Smooth muscle cell (in vitro differentiated cells): Measurements from ENCODE around the gene LETMD1. TPM values are rescaled to one million over a fixed set of nuclear protein-coding genes. Genes with fewer than 3 reads are reported as not detected.

Source experiments
- DNase-seq: peaks from one replicate; lab custom pipeline; 2025; ENCODE audit not compliant: unreplicated experiment; lab: John Stamatoyannopoulos, UW
- H2AFZ ChIP-seq: fragments of 200-600 bp; sonication (generic); 2 replicates; pipeline ENCODE4 v1.6.0; 2016; ENCODE audit warnings: antibody characterized with exemption, low read depth, mild to moderate bottlenecking
- H3F3A ChIP-seq: fragments of 200-600 bp; sonication (generic); 2 replicates; pipeline ENCODE4 v1.6.0; 2017; ENCODE audit warnings: antibody characterized with exemption, low read depth
- H3K27ac ChIP-seq: fragments of 200-600 bp; sonication (generic); 2 replicates; pipeline ENCODE4 v1.5.1; 2016; ENCODE audit warnings: low read depth, mild to moderate bottlenecking
- H3K27me3 ChIP-seq: fragments of 200-600 bp; sonication (generic); 2 replicates; pipeline ENCODE4 v1.6.1; 2016; ENCODE audit warnings: low read depth, mild to moderate bottlenecking
- H3K36me3 ChIP-seq: fragments of 200-600 bp; sonication (generic); 2 replicates; pipeline ENCODE4 v1.5.1; 2016; ENCODE audit warnings: low read depth
- H3K4me1 ChIP-seq: fragments of 200-600 bp; sonication (generic); 2 replicates; pipeline ENCODE4 v1.5.1; 2016; ENCODE audit warnings: low read depth
- H3K4me2 ChIP-seq: fragments of 200-600 bp; sonication (generic); 2 replicates; pipeline ENCODE4 v1.6.0; 2016; ENCODE audit warnings: mild to moderate bottlenecking
- H3K4me3 ChIP-seq: fragments of 200-600 bp; sonication (generic); 2 replicates; pipeline ENCODE4 v1.5.1; 2016; ENCODE audit warnings: mild to moderate bottlenecking
- H3K79me2 ChIP-seq: fragments of 200-600 bp; sonication (generic); 2 replicates; pipeline ENCODE4 v1.6.0; 2016; ENCODE audit warnings: low read depth, mild to moderate bottlenecking
- H3K9ac ChIP-seq: fragments of 200-600 bp; sonication (generic); 2 replicates; pipeline ENCODE4 v1.6.0; 2016; ENCODE audit warnings: low read depth
- H3K9me3 ChIP-seq: fragments of 200-600 bp; sonication (generic); replicated peaks from 2 replicates; pipeline ENCODE4 v1.5.1; 2016; ENCODE audit warnings: low read depth
- H4K20me1 ChIP-seq: fragments of 200-600 bp; sonication (generic); 2 replicates; pipeline ENCODE4 v1.6.0; 2016; ENCODE audit warnings: low read depth
- WGBS: methylation state at CpG from one replicate; pipeline ENCODE4 v1.1.7; 2016; ENCODE audit warnings: low lambda C conversion rate; 5-methylcytosine and 5-hydroxymethylcytosine counted together
- polyA plus RNA-seq: library from polyadenylated mRNA; unstranded; fragments of >200 nt; fragmentation: Nextera tagmentation; extraction: Ambion mirVana; gene quantifications from 2 replicates; pipeline ENCODE4 v1.2.1, GENCODE V29; 2016
- small RNA-seq: library from RNA; depleted of rRNA; stranded (forward); fragments of <200 nt; gene quantifications from one replicate; pipeline ENCODE3, GENCODE V24; 2014
- total RNA-seq: library from RNA; depleted of rRNA; stranded (reverse); fragments of >200 nt; gene quantifications from 2 replicates; pipeline ENCODE4 v1.2.3, GENCODE V29; 2014
- TF ChIP-seq, protein P1 (sequence below): fragments of 200-600 bp; sonication (generic); IDR thresholded peaks from 2 replicates; pipeline ENCODE4 v1.5.1; 2017; ENCODE audit warnings: borderline replicate concordance, mild to moderate bottlenecking, antibody characterized with exemption; ENCODE audit not compliant: insufficient read depth, poor library complexity, severe bottlenecking

LETMD1 gene
- total and polyA plus RNA-seq, 2 experiments from 2014 or later = 8.9 to 32.9 TPM

DNA sequence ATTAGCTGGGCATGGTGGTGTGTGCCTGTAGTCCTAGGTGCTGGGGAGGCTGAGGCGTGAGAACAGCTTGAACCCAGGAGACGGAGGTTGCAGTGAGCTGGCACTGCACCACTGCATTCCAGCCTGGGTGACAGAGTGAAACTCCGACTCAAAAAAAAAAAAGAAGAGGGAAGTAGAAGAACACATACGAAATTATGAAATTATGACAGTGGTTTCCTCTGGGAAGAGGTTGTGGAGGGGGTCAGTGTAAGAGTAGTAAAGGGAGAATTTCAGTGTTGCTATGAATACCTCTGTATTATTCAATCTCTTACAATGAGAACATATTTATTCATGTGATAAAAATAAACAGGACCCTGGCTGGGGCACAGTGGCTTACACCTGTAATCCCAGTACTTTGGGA, 60.0 kb downstream of the LETMD1 start:
- Histone ChIP-seq H3K4me3 (no peak overlapping the region), H3K27me3 (no peaks in the 10 kb centered on the region), H3K4me2 (no peak overlapping the region), H3K9ac (no peak overlapping the region), H3F3A (no peaks in the 10 kb centered on the region), H4K20me1 (no peaks in the 10 kb centered on the region), H3K27ac (no peak overlapping the region), H3K79me2 (no peaks in the 10 kb centered on the region), H3K9me3 (no peaks in the 10 kb centered on the region), H3K4me1 (no peaks in the 10 kb centered on the region), H2AFZ (no peak overlapping the region), H3K36me3 (peaks cover 34% of the 10 kb centered on the region)
- DNase-seq = no peak
- TF ChIP-seq, protein P1, sequence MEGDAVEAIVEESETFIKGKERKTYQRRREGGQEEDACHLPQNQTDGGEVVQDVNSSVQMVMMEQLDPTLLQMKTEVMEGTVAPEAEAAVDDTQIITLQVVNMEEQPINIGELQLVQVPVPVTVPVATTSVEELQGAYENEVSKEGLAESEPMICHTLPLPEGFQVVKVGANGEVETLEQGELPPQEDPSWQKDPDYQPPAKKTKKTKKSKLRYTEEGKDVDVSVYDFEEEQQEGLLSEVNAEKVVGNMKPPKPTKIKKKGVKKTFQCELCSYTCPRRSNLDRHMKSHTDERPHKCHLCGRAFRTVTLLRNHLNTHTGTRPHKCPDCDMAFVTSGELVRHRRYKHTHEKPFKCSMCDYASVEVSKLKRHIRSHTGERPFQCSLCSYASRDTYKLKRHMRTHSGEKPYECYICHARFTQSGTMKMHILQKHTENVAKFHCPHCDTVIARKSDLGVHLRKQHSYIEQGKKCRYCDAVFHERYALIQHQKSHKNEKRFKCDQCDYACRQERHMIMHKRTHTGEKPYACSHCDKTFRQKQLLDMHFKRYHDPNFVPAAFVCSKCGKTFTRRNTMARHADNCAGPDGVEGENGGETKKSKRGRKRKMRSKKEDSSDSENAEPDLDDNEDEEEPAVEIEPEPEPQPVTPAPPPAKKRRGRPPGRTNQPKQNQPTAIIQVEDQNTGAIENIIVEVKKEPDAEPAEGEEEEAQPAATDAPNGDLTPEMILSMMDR = no peak
- 98% methylated on average over 4 of the region's 4 CpGs for WGBS

Small RNA genes within 50 kb of the gene (small RNA-seq; reads per million reads assigned to genes)
- gene RNU6-1273P = not detected
- not detected for gene RNU6-87P

Other genes with a start within 250 kb of the LETMD1 start
- gene TMPRSS12, start 205.4 kb upstream of the LETMD1 start, total RNA-seq = not detected in 2 replicates
- gene TMPRSS12, start 205.4 kb upstream of the LETMD1 start, polyA plus RNA-seq = not detected in 2 replicates
- gene HIGD1C, start 95.8 kb upstream of the LETMD1 start, total RNA-seq = not detected in 2 replicates
- not detected in 2 replicates for gene HIGD1C, start 95.8 kb upstream of the LETMD1 start, polyA plus RNA-seq
- gene SLC11A2, start 21.9 kb upstream of the LETMD1 start, total RNA-seq = 31.3 and 52.9 TPM in 2 replicates
- 22.9 and 26.5 TPM in 2 replicates for gene SLC11A2, start 21.9 kb upstream of the LETMD1 start, polyA plus RNA-seq
- 33.8 and 37.2 TPM in 2 replicates for gene CSRNP2, start 35.3 kb downstream of the LETMD1 start, total RNA-seq
- 26.3 and 27.2 TPM in 2 replicates for gene CSRNP2, start 35.3 kb downstream of the LETMD1 start, polyA plus RNA-seq
- gene TFCP2, start 124.8 kb downstream of the LETMD1 start, total RNA-seq = 12.4 and 13.4 TPM in 2 replicates
- 8.8 and 16.2 TPM in 2 replicates for gene TFCP2, start 124.8 kb downstream of the LETMD1 start, polyA plus RNA-seq
- gene POU6F1, start 169.7 kb downstream of the LETMD1 start, total RNA-seq = 4.2 and 4.6 TPM in 2 replicates
- gene POU6F1, start 169.7 kb downstream of the LETMD1 start, polyA plus RNA-seq = 7.6 and 7.9 TPM in 2 replicates
- 166 and 202 TPM in 2 replicates for gene DAZAP2, start 190.5 kb downstream of the LETMD1 start, total RNA-seq
- gene DAZAP2, start 190.5 kb downstream of the LETMD1 start, polyA plus RNA-seq = 208 and 216 TPM in 2 replicates
- 9.0 and 11.7 TPM in 2 replicates for gene SMAGP, start 222.1 kb downstream of the LETMD1 start, total RNA-seq
- gene SMAGP, start 222.1 kb downstream of the LETMD1 start, polyA plus RNA-seq = 6.8 and 7.0 TPM in 2 replicates